VCaP (cell line): ENCODE measurements around the gene NAA16.

Experiments
- H3K27ac ChIP-seq: fragments of 450-650 bp; 2 replicates; pipeline ENCODE4 v1.5.1; 2017
- CTCF ChIP-seq: fragments of 450-650 bp; conservative IDR thresholded peaks from 2 replicates; pipeline ENCODE4 v1.5.1; 2017; ENCODE audit warnings: mild to moderate bottlenecking, moderate library complexity

Gene NAA16

GRCh38 chr13:41310963-41311405 lies at the start of gene NAA16:
Gene NAA16, plus strand, starts transcription at chr13:41311267. Its CDS starts 262 bp downstream, at chr13:41311529.
- TF ChIP-seq CTCF, result no peak

GRCh38 chr13:41263261-41263971 lies 47.7 kb upstream of the NAA16 start, which contains the start of gene MTRF1:
Gene MTRF1, minus strand, starts transcription at chr13:41263576. Its CDS starts 2,669 bp downstream, at chr13:41260907.
- peak within 1 kb of the TSS; percentile 76 for H3K27ac ChIP-seq
- no peak for TF ChIP-seq CTCF

More at GRCh38 chr13:41310963-41311405, at the start of gene NAA16:
- peak within 1 kb of the TSS; percentile 95 for H3K27ac ChIP-seq

- TF ChIP-seq CTCF, result no peak
Observed at GRCh38 chr13:41267106-41267505, 44.0 kb upstream of the NAA16 start.

GRCh38 chr13:41268764-41269163 lies 42.3 kb upstream of the NAA16 start:
- no peak overlapping the region for H3K27ac ChIP-seq
- no peak for TF ChIP-seq CTCF

More at GRCh38 chr13:41267106-41267505, 44.0 kb upstream of the NAA16 start:
- H3K27ac ChIP-seq, result no peak overlapping the region

- no peak overlapping the region for H3K27ac ChIP-seq
- TF ChIP-seq CTCF, result no peak
Observed at GRCh38 chr13:41271456-41272285, 39.4 kb upstream of the NAA16 start.

GRCh38 chr13:41273831-41274441 lies 37.1 kb upstream of the NAA16 start:
- H3K27ac ChIP-seq, result peak overlapping the region; percentile 44
- no peak for TF ChIP-seq CTCF

- no peak overlapping the region for H3K27ac ChIP-seq
- TF ChIP-seq CTCF, result no peak
Observed at GRCh38 chr13:41274881-41275280, 36.2 kb upstream of the NAA16 start.
